Measurements from ENCODE around the gene ETV5. TPM values are rescaled to one million over a fixed set of nuclear protein-coding genes. Genes with fewer than 3 reads are reported as not detected.

Gene ETV5
- total and polyA plus RNA-seq, 2 of the 4 experiments (the other 2 are of a cell fraction) = 15.7 to 20.1 TPM

Small RNA genes within 50 kb of the gene (microRNA-seq; reads per million reads assigned to microRNA genes)
- gene RF00017 (ENCODE audit: insufficient read depth, insufficient read length) = not detected

Small RNA genes within 50 kb of the gene (small RNA-seq; reads per million reads assigned to genes)
- 0 reads per million in 5 experiments for gene RF00017

Other genes starting within 250 kb of the ETV5 start
- 208 and 328 TPM in 2 replicates for gene TRA2B, start 171.1 kb downstream of the ETV5 start, total RNA-seq (2012; rRNA removed)
- gene TRA2B, start 171.1 kb downstream of the ETV5 start, polyA plus RNA-seq (2012; rRNA removed) = 119 and 127 TPM in 2 replicates

Data from IMR-90 (cell line).